Measurements from ENCODE around the gene KCND2.

GRCh38 chr7:120691915-120692314 lies 418.9 kb downstream of the KCND2 start:
- TF ChIP-seq CTCF (IDR thresholded peaks at IDR 0.05) (no peak), POLR2A (IDR thresholded peaks at IDR 0.05) (no peak)

Data from testis (tissue), 2 donors.